CD4-positive, alpha-beta memory T cell (primary cell): ENCODE results near the gene SEC22C. TPM values are rescaled to one million over a fixed set of nuclear protein-coding genes. Genes with fewer than 3 reads are reported as not detected.

ENCODE experiments used
- CTCF ChIA-PET: fragments of 350-600 bp; sonication (Branson Sonifier 250); formaldehyde crosslinking; loops from one replicate; lab custom pipeline; 2021; ENCODE audit warnings: inconsistent platforms; ENCODE audit not compliant: partially characterized antibody; lab: Charles Lee
- POLR2A ChIA-PET: fragments of 350-600 bp; sonication (Branson Sonifier 250); formaldehyde crosslinking; loops from one replicate; lab custom pipeline; 2021; ENCODE audit not compliant: partially characterized antibody; lab: Charles Lee
- DNase-seq, 5 donors: peaks; one replicate each; pipeline versions ENCODE4 v3.0.0 to v3.0.0-alpha.2; 2020 to 2022; ENCODE audit warnings: mixed read lengths in 1 of 5
- H3K27ac ChIP-seq: one replicate; pipeline ENCODE4 v1.7.0; 2013; ENCODE audit warnings: low read depth, low read length
- H3K27me3 ChIP-seq: 2 replicates; pipeline ENCODE4 v1.7.0; 2013; ENCODE audit warnings: mild to moderate bottlenecking, low read length, moderate library complexity; ENCODE audit not compliant: insufficient read depth
- H3K36me3 ChIP-seq: 2 replicates; pipeline ENCODE4 v1.7.0; 2013; ENCODE audit warnings: mild to moderate bottlenecking, low read length, moderate library complexity; ENCODE audit not compliant: insufficient read depth
- H3K4me1 ChIP-seq: 2 replicates; pipeline ENCODE4 v1.7.0; 2013; ENCODE audit warnings: mild to moderate bottlenecking, low read length, moderate library complexity; ENCODE audit not compliant: insufficient read depth
- H3K4me3 ChIP-seq, 2 donors: one replicate each; pipeline ENCODE4 v1.7.0; 2013; ENCODE audit warnings: low read length in 2 of 2, mild to moderate bottlenecking in 1 of 2
- H3K9me3 ChIP-seq, 2 donors: one replicate each; pipeline ENCODE4 v1.7.0; 2013; ENCODE audit warnings: low read length in 2 of 2, control low read depth in 1 of 2; ENCODE audit not compliant: control insufficient read depth in 1 of 2
- H3K27ac Mint-ChIP-seq, 7 donors: one replicate each; pipeline ENCODE4 v1.8.0; 2020 to 2021; ENCODE audit warnings: mixed read lengths in 7 of 7, mild to moderate bottlenecking in 6 of 7, inconsistent platforms in 3 of 7, moderate library complexity in 3 of 7
- H3K27me3 Mint-ChIP-seq, 2 donors: one replicate each; pipeline ENCODE4 v1.8.0; 2020 to 2021; ENCODE audit warnings: mixed read lengths in 2 of 2
- H3K36me3 Mint-ChIP-seq, 2 donors: one replicate each; pipeline ENCODE4 v1.8.0; 2020 to 2021; ENCODE audit warnings: mixed read lengths in 2 of 2, inconsistent platforms in 1 of 2, mild to moderate bottlenecking in 1 of 2
- H3K4me1 Mint-ChIP-seq, 4 donors: one replicate each; pipeline ENCODE4 v1.8.0; 2020 to 2021; ENCODE audit warnings: mixed read lengths in 4 of 4, mild to moderate bottlenecking in 1 of 4
- H3K4me3 Mint-ChIP-seq, 8 donors: one replicate each; pipeline ENCODE4 v1.8.0; 2020 to 2021; ENCODE audit warnings: mixed read lengths in 8 of 8, mild to moderate bottlenecking in 7 of 8, moderate library complexity in 6 of 8, inconsistent platforms in 3 of 8
- H3K9me3 Mint-ChIP-seq, 8 donors: one replicate each; pipeline ENCODE4 v1.8.0; 2020 to 2021; ENCODE audit warnings: mixed read lengths in 8 of 8, mild to moderate bottlenecking in 5 of 8, inconsistent platforms in 3 of 8, moderate library complexity in 1 of 8
- intact Hi-C: fragments of 100-400 bp; cut with micrococcal nuclease; formaldehyde crosslinking; loops from one replicate; pipeline ENCODE4 v1.15.1; 2023
- polyA plus RNA-seq, 2 donors: library from polyadenylated mRNA; unstranded; fragments of 300-500 nt; fragmentation: Illumina TruSeq; gene quantifications; one replicate each; pipeline ENCODE4 v1.2.3, GENCODE V29; 2021
- total RNA-seq, 2 experiments: library from RNA; stranded (reverse); gene quantifications; one replicate each; pipeline ENCODE4 v1.2.3, GENCODE V29; 2021

Gene SEC22C, protein sequence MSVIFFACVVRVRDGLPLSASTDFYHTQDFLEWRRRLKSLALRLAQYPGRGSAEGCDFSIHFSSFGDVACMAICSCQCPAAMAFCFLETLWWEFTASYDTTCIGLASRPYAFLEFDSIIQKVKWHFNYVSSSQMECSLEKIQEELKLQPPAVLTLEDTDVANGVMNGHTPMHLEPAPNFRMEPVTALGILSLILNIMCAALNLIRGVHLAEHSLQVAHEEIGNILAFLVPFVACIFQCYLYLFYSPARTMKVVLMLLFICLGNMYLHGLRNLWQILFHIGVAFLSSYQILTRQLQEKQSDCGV
- 10 to 100 TPM; 55.8 to 56.6 TPM for total RNA-seq
- polyA plus RNA-seq, result 10 to 100 TPM; 53.1 to 70.3 TPM

DNA sequence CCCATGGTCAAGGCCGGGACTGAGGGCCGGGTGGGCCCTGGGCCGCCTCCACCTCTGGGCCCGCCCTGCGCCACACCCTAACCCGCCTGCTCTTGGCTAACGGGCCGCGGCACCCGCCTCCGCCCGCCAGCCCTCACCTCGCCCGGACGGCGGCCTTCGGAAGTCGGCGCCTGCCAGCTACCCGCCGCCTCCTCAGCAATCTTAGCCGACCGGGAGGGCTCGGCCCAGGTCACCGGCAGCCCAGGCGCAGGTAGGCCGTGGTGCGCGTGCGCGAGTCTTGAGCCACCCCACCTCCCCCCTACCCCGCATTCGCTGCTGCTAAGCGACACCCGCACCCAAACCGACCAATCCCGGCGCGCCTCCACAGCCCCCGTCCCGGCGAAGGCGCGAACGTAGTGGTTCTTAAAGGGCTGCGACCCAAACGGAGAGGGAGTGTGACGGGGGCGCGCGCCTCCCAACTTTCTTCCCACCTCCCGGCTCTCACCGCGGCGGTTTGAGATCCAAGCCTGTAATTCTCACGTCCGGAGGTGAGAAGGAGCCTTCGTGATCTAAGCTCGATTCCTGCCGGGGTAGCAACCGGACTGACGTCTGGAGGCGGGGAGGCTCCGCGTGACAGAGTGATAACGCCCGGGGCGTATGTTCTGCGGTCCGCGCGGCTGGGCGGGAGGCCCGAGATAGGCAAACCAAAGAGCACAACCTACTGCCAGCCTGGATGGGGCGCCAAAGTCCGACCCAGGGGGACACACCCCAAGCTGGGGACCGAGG is at the start of gene SEC22C:
TSS of gene SEC22C (minus strand) at position 259 of the 765 bp plus-strand sequence. CDS start 12,921 bp downstream, outside the sequence.
- peak; percentile 94 to 97 (median 95) for DNase-seq
- H3K4me3 Mint-ChIP-seq, result peak within 1 kb of the TSS; percentile 86 to 96 (median 94)
- intact Hi-C loops, result loop anchor here (1.0 to 2.0 kb wide), 6 partner anchors 8 to 222 kb away; partner anchors contain the start of genes HIGD1A, NKTR and SS18L2
- ChIA-PET CTCF (interaction anchor here (0.6 to 3.2 kb wide), 24 partner anchors 9 to 174 kb away, joined by 3 to 21 read pairs (median 5); partner anchors contain the start of genes NKTR and SS18L2), POLR2A (interaction anchor here (0.7 to 3.4 kb wide), 20 partner anchors 9 to 222 kb away, joined by 3 to 56 read pairs (median 6); partner anchors contain the start of genes NKTR, SS18L2 and VIPR1)
- peaks cover 38 to 59% (median 47%) of the 10 kb centered on the region in 4 donors for H3K4me1 Mint-ChIP-seq
- no peaks in the 10 kb centered on the region for H3K27me3 ChIP-seq
- H3K4me1 ChIP-seq, result peaks cover 39% of the 10 kb centered on the region
- H3K27me3 Mint-ChIP-seq, result no peaks in the 10 kb centered on the region
- no peaks in the 10 kb centered on the region for H3K9me3 Mint-ChIP-seq
- H3K27ac Mint-ChIP-seq, result peak within 1 kb of the TSS; percentile 97 to 100 (median 99)
- H3K27ac ChIP-seq, result peak within 1 kb of the TSS; percentile 96
- H3K9me3 ChIP-seq, result no peaks in the 10 kb centered on the region
- H3K36me3 Mint-ChIP-seq, result peaks cover 13 to 16% of the 10 kb centered on the region in 2 donors
- H3K36me3 ChIP-seq, result no peaks in the 10 kb centered on the region
- H3K4me3 ChIP-seq, result peak within 1 kb of the TSS; percentile 59 to 78

- ChIA-PET POLR2A (interaction anchor here (1.0 to 2.8 kb wide), 4 partner anchors 10 to 32 kb away, joined by 4 to 12 read pairs (median 6); partner anchors contain the start of genes NKTR, SEC22C and SS18L2), CTCF (interaction anchor here (0.9 to 2.3 kb wide), 12 partner anchors 11 to 39 kb away, joined by 3 to 20 read pairs (median 5); partner anchors contain the start of genes SEC22C and SS18L2)
- intact Hi-C loops, result loop anchor here (5.0 kb wide), 1 partner anchor 36 kb away; no protein-coding TSS in a partner anchor
- Mint-ChIP-seq H3K27ac (peak overlapping the region in 6 of 7 donors; percentile 0 to 93 (median 46)), H3K4me3 (peak overlapping the region in 4 of 8 donors; percentile 0 to 14 (median 2)), H3K4me1 (peaks cover 39 to 73% (median 54%) of the 10 kb centered on the region in 4 donors), H3K27me3 (no peaks in the 10 kb centered on the region), H3K36me3 (peaks cover 19 to 41% of the 10 kb centered on the region in 2 donors), H3K9me3 (no peaks in the 10 kb centered on the region)
- Histone ChIP-seq H3K27ac (no peak overlapping the region), H3K27me3 (no peaks in the 10 kb centered on the region), H3K36me3 (peaks cover 2% of the 10 kb centered on the region), H3K9me3 (no peaks in the 10 kb centered on the region), H3K4me3 (no peak overlapping the region), H3K4me1 (peaks cover 54% of the 10 kb centered on the region)
- DNase-seq, result no peak
These were observed 31.7 kb upstream of the SEC22C start for GRCh38 chr3:42613462-42613861.

GRCh38 chr3:42612928-42613327 is 31.2 kb upstream of the SEC22C start:
- H3K9me3 Mint-ChIP-seq, result no peaks in the 10 kb centered on the region
- ChIA-PET CTCF (interaction anchor here (0.7 to 2.3 kb wide), 15 partner anchors 8 to 41 kb away, joined by 3 to 20 read pairs (median 5); partner anchors contain the start of genes SEC22C and SS18L2), POLR2A (interaction anchor here (1.0 to 2.8 kb wide), 3 partner anchors 10 to 31 kb away, joined by 4 to 12 read pairs (median 8); partner anchors contain the start of genes NKTR and SEC22C)
- peaks cover 19 to 44% of the 10 kb centered on the region in 2 donors for H3K36me3 Mint-ChIP-seq
- no peak for DNase-seq
- no peaks in the 10 kb centered on the region for H3K27me3 ChIP-seq
- no peak overlapping the region for H3K4me3 ChIP-seq
- no peaks in the 10 kb centered on the region for H3K36me3 ChIP-seq
- intact Hi-C loops, result loop anchor here (5.0 kb wide), 1 partner anchor 36 kb away; no protein-coding TSS in a partner anchor
- peak overlapping the region in 1 of 8 donors; percentile 14 for H3K4me3 Mint-ChIP-seq
- no peak overlapping the region for H3K27ac ChIP-seq
- H3K4me1 ChIP-seq, result peaks cover 59% of the 10 kb centered on the region
- peak overlapping the region in 3 of 7 donors; percentile 19 to 93 (median 80) for H3K27ac Mint-ChIP-seq
- peaks cover 39 to 74% (median 56%) of the 10 kb centered on the region in 4 donors for H3K4me1 Mint-ChIP-seq
- no peaks in the 10 kb centered on the region for H3K27me3 Mint-ChIP-seq
- no peaks in the 10 kb centered on the region for H3K9me3 ChIP-seq

GRCh38 chr3:42612217-42612616 is 30.4 kb upstream of the SEC22C start:
- Histone ChIP-seq H3K9me3 (no peaks in the 10 kb centered on the region), H3K36me3 (peaks cover under 1% of the 10 kb centered on the region), H3K4me1 (peaks cover 62% of the 10 kb centered on the region), H3K27me3 (no peaks in the 10 kb centered on the region), H3K4me3 (no peak overlapping the region), H3K27ac (no peak overlapping the region)
- POLR2A ChIA-PET, result interaction anchor here (2.1 to 2.8 kb wide), 2 partner anchors 12 to 31 kb away, joined by 8 to 12 read pairs; partner anchors contain the start of genes NKTR and SEC22C
- CTCF ChIA-PET, result interaction anchor here (0.7 to 2.3 kb wide), 11 partner anchors 8 to 40 kb away, joined by 3 to 20 read pairs (median 5); partner anchors contain the start of gene SEC22C
- intact Hi-C loops, result loop anchor here (5.0 kb wide), 1 partner anchor 35 kb away; no protein-coding TSS in a partner anchor
- Mint-ChIP-seq H3K4me1 (peaks cover 44 to 79% (median 62%) of the 10 kb centered on the region in 4 donors), H3K4me3 (peak overlapping the region in 3 of 8 donors; percentile 1 to 41 (median 20)), H3K27ac (peak overlapping the region in 5 of 7 donors; percentile 29 to 80 (median 48)), H3K36me3 (peaks cover 24 to 46% of the 10 kb centered on the region in 2 donors), H3K27me3 (no peaks in the 10 kb centered on the region), H3K9me3 (no peaks in the 10 kb centered on the region)
- no peak for DNase-seq

GRCh38 chr3:42610976-42611375 is 29.2 kb upstream of the SEC22C start:
- Histone ChIP-seq H3K27ac (peak overlapping the region; percentile 43), H3K27me3 (no peaks in the 10 kb centered on the region), H3K36me3 (peaks cover 6% of the 10 kb centered on the region), H3K4me1 (peaks cover 72% of the 10 kb centered on the region), H3K4me3 (no peak overlapping the region), H3K9me3 (no peaks in the 10 kb centered on the region)
- ChIA-PET POLR2A (interaction anchor here (0.9 to 3.1 kb wide), 4 partner anchors 10 to 30 kb away, joined by 3 to 20 read pairs (median 4); partner anchors contain the start of genes NKTR, SEC22C and SS18L2), CTCF (interaction anchor here (1.0 to 1.1 kb wide), 3 partner anchors 29 to 64 kb away, joined by 3 read pairs; no protein-coding TSS in a partner anchor)
- DNase-seq, result peak in 3 of 5 donors; percentile 20 to 24 (median 23)
- H3K4me1 Mint-ChIP-seq, result peaks cover 43 to 78% (median 66%) of the 10 kb centered on the region in 4 donors
- peak overlapping the region in 5 of 8 donors; percentile 1 to 55 (median 28) for H3K4me3 Mint-ChIP-seq
- peak overlapping the region; percentile 1 to 90 (median 78) for H3K27ac Mint-ChIP-seq
- peaks cover 23 to 46% of the 10 kb centered on the region in 2 donors for H3K36me3 Mint-ChIP-seq
- no peaks in the 10 kb centered on the region for H3K9me3 Mint-ChIP-seq
- intact Hi-C loops, result loop anchor here (1.0 to 5.0 kb wide), 2 partner anchors 11 to 34 kb away; partner anchors contain the start of gene NKTR
- H3K27me3 Mint-ChIP-seq, result no peaks in the 10 kb centered on the region

DNA sequence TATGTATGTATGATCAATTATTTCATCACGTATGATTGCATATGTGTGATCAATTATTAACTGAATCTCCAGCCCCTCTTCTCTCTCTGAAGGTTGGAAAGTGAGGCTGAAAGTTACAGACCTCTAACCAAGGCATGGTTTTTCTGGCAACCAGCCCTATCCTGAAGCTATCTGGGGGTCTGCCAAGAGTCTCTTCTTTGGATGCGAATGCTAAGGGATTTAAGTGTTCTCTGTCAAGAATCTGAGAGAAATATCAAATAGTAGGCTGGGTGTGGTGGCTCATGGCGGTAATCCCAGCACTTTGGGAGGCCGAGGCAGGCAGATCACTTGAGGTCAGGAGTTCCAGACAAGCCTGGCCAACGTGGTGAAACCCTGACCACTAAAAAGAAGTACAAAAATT is 26.8 kb upstream of the SEC22C start:
- Histone ChIP-seq H3K27ac (no peak overlapping the region), H3K4me1 (peaks cover 75% of the 10 kb centered on the region), H3K9me3 (no peaks in the 10 kb centered on the region), H3K36me3 (peaks cover 6% of the 10 kb centered on the region), H3K4me3 (no peak overlapping the region), H3K27me3 (no peaks in the 10 kb centered on the region)
- no peaks in the 10 kb centered on the region for H3K27me3 Mint-ChIP-seq
- H3K4me3 Mint-ChIP-seq, result peak overlapping the region in 3 of 8 donors; percentile 7 to 17 (median 12)
- CTCF ChIA-PET, result interaction anchor here (1.1 to 1.5 kb wide), 2 partner anchors 8 to 23 kb away, joined by 3 read pairs; partner anchors contain the start of gene NKTR
- H3K9me3 Mint-ChIP-seq, result peaks cover 0 to 9% (median 4%) of the 10 kb centered on the region in 8 donors
- POLR2A ChIA-PET, result interaction anchor here (1.2 to 3.1 kb wide), 3 partner anchors 7 to 29 kb away, joined by 3 to 20 read pairs (median 9); partner anchors contain the start of genes NKTR and SS18L2
- peaks cover 54 to 86% (median 73%) of the 10 kb centered on the region in 4 donors for H3K4me1 Mint-ChIP-seq
- peaks cover 33 to 50% of the 10 kb centered on the region in 2 donors for H3K36me3 Mint-ChIP-seq
- intact Hi-C loops, result no loop called here
- H3K27ac Mint-ChIP-seq, result peak overlapping the region in 5 of 7 donors; percentile 10 to 86 (median 52)
- DNase-seq, result no peak
